8988T (cell line): ENCODE data around the gene CEP78.

Experiments
- DNase-seq: peaks from one replicate; pipeline ENCODE4 v3.0.0; 2011

The CEP78 gene

DNA sequence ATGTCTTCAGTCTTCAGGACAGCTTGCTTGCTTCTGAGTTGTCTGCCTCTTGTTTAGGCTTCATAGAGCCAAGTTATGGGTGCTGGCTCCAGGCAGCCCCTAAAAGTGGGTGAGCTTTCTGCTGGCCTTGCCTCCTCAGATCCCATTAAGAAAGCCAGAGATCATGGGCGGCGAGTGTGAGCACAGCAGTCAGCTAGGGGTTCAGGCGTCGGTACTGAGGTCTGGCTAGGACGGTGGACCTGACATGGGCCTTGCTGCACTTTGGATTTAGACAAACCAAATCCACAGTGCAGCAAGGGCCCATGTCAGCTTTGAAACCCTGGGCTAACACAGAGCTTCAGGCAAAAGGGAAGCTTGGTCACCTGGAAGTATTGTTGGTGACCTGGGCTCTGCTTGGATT is 78.7 kb downstream of the CEP78 start:
- DNase-seq = no peak

DNA sequence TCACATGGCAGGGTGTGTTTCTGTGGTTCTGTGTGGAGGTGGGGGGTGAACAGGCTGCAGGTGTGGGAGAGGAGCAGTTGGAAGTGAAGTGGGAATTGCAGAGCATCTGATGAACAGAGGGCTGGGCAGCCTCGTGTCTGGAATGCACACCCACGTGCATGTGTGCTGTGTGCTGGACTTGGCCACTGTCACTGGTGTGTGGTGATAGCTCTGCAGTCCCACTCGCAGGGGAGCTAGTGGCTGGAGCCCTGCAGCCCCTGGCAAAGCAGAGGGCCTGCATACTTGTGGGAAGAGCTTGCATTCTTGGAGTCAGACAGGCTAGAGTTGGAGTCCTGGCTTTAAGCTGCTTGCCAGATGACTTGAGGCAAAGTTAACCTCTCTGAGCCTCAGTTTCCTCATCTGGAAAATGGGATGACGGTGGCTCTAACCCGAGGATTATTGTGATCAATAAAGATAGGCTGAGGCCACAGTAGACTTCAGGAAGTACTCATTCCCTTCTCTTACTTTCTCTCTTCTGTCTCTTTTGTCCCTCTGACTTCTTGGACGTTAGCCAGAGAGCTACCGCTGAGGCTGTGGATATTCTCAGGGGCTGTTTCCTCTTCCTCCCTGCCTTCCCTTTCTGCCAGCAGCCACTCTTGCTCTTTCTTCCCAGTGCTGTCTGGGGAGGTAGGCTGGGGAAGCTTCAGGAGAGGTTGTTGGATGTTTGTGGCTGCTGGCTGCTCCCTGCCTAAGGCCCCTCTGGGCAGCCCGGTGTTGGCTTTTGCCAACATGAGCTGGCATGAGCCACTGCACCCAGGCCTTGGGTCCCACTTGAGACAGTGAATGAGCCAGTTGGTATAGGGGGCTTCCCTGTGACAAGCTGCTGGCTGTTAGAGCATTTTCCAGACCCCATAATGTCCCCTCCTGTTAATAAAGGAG is 79.3 kb downstream of the CEP78 start:
- no peak for DNase-seq

DNA sequence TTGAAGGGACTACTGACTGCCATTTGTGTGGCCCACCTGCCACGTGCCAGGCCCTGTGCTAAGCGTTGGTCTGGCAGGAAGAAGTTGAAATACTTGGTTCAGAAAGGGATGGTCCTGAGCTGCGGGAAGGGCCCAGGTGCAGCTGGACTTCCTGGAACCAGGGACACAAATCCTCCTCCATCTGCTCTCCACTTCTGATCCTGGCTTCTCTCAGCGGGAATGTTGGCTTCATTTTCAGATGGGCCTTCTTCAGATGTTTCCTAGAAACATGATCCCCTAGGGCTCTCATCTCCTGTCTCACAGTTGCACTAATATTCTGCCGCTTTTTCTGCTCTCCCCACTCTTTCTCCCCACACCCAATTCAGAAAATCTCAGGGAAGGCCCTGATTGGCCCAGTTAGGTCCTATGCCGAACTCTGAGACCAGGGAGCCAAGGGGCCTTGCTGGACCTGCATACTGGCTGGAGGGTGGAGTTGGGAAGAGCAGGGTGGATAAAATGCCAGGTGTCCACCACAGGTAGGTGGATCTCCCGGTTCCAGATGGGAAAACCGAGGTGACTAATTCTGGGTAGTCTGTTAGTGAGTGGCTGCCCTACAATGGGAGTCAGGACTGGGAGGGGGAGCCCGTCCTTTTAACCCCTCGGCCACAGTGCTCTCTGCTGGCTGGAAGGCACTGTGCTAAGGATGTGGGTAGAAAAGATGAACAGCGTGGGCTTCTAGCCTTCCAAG is 80.5 kb downstream of the CEP78 start:
- DNase-seq = no peak

DNA sequence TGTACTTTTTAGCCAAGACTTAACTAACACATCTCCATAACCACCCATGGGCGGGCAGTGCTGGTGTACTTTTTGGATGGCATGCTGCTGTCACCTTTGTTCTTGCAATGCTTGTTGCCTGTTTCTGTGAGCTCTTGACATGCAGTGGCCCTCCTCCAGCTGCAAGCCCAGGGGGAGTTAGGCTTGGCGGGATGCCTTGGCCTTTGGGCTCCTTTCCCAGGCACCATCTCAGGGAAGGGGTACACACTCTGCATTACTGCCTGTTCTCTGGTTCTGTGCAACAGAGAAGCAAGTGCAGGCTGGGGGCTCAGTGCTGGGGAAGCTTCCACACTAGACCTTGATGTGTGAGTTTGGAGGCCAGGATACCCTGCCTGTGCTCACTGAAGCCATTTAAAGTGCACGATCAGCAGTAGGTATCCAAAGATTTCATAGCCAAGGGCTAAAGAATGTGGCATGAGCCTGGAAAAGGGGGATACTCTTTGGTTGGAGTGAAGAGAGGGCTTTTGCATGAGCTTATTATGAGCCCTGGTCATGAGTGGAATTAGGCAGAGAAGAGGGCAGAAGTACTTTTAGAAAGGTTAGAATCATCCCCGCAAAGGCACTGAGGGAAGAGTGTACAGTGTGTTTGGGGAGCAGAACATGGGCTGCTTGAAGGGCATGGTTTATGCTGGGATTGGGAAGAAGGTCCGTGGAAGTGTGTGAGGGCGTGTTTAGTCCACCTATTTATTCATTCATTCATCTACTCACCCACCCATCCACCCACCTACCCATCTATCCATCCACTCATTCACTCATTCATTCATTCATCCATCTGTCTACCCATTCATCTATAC is 83.5 kb downstream of the CEP78 start:
- DNase-seq = no peak

GRCh38 chr9:78320030-78320693 is 84.3 kb downstream of the CEP78 start:
- no peak for DNase-seq

DNA sequence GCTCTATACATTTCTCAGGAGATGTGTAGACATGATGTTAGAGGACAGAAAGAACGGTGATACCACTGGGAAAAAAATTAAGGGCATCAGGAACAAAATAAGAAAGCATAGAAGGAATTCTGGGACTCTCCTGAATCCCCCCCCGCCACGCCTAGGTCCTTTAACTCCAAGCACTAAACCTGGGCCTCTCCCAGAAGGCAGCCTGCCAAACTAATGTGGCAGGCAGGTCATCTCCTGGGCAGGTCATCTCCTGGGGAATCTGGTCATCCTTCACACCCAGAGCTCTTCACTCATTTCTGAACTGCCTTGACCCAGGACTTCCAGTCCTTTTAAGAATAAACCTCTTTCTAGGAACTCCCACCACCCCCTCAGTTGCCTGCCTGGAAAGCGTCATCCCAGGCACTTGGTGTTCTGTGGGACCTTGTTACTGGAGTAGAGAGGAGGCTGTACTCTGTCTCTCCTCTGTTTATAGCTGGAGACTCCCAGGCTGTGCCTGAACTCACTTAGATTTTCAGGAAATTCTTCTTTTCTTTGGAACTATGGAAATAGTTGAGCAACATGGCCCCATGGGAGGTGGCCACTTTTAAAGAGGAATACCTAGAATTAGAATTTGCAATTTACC is 85.1 kb downstream of the CEP78 start:
- no peak for DNase-seq

- DNase-seq = no peak
These were observed 85.6 kb downstream of the CEP78 start for GRCh38 chr9:78321505-78321904.

DNA sequence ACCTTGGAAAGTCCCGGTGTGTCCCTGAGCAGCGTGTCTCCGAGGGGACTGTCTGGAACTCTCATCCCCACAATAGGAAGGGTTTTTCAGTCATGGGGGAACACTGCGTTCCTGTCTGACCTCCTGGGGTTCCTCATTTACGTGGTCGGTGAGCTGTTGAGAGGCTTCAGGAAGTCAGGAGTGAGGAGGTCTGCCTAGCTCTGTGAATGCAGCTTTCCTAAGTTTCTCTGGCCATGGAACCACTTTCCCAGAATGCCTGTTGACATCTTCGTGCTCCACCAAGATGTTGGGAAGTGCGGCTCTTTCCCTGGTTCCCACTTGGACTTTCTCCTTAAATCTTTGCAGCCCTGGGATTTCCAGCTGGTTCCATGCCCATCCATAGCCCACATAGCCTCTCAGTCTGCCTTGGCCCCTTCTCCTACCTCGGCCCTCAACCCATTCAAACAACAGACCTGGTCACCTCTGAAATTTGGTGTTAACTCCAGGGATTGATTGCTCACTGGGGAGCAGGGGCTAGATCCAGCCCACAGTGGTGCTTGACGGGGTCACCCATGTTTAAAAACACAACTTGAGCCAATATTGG is 88.3 kb downstream of the CEP78 start:
- no peak for DNase-seq

DNA sequence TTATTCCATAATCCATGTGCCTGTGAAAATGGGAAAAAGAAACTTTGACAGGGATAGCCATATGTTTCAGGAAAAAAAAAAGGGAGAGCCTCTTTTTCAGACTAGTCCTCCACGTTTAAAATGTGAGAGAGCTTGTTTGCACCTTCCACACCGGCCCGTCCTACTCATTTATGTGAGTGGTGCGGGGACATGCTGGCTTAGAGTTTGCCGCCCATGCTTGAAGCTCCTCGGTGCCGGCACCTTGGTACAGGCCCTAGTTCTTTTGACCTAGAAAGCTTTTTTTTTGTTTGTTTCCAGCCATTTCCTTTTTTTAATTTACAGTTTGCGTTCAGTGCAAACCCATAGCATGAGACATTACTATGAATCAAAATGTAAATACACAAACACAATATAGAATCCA is 88.8 kb downstream of the CEP78 start:
- no peak for DNase-seq

- no peak for DNase-seq
These were observed 89.5 kb downstream of the CEP78 start for GRCh38 chr9:78325343-78325742.

GRCh38 chr9:78325846-78326360 is 90.0 kb downstream of the CEP78 start:
- no peak for DNase-seq

DNA sequence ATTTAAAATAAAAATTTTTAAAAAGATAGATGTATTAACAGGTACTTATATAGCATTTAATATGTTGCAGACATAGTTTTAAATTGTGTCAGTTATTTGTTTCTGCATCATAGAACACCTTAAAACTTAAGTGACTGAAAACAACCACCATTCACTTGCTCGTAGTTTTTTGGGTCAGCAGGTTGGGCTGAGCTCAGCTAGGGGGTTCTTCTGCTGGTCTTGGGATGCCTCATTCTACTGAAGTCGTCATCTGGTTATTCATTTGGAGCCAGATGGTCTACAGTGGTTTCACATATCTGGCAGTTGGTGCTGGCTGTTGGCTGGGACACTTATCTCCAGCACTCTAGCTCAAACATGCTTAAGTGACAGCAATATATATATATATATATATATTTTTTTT is 90.7 kb downstream of the CEP78 start:
- DNase-seq = no peak
